Neural cell (in vitro differentiated cells): Measurements from ENCODE around the gene NBEA.

Experiments
- EP300 ChIP-seq: fragments of 450-650 bp; conservative IDR thresholded peaks from 2 replicates; pipeline ENCODE4 v1.6.1; 2014; ENCODE audit warnings: antibody characterized with exemption, mild to moderate bottlenecking, moderate library complexity; ENCODE audit not compliant: poor library complexity, severe bottlenecking
- EZH2 ChIP-seq: fragments of 200-600, 300-800 bp; shearing (Covaris generic), sonication (generic); IDR thresholded peaks from 2 replicates; pipeline ENCODE4 v1.6.1; 2014; ENCODE audit warnings: antibody characterized with exemption, low read length, borderline replicate concordance, mild to moderate bottlenecking; ENCODE audit not compliant: insufficient read depth, poor library complexity, severe bottlenecking
- MXI1 ChIP-seq: fragments of 450-650 bp; conservative IDR thresholded peaks from 2 replicates; pipeline ENCODE4 v1.6.1; 2014; ENCODE audit warnings: antibody characterized with exemption, mild to moderate bottlenecking; ENCODE audit not compliant: poor library complexity, severe bottlenecking
- POLR2AphosphoS5 ChIP-seq: IDR thresholded peaks from 2 replicates; pipeline ENCODE4 v1.6.1; 2012
- SMC3 ChIP-seq: fragments of 450-650 bp; conservative IDR thresholded peaks from 2 replicates; pipeline ENCODE4 v1.6.1; 2014; ENCODE audit warnings: antibody characterized with exemption, mild to moderate bottlenecking, moderate library complexity; ENCODE audit not compliant: poor library complexity
- TAF1 ChIP-seq: IDR thresholded peaks from 2 replicates; pipeline ENCODE4 v1.6.1; 2012; ENCODE audit warnings: low read depth
- TF ChIP-seq, protein P1 (sequence below): fragments of 450-650 bp; IDR thresholded peaks from 2 replicates; pipeline ENCODE4 v1.5.1; 2014; ENCODE audit warnings: antibody characterized with exemption, mild to moderate bottlenecking, moderate library complexity; ENCODE audit not compliant: poor library complexity, severe bottlenecking
- TF ChIP-seq, protein P2 (sequence below): IDR thresholded peaks from 2 replicates; pipeline ENCODE4 v1.6.1; 2012; ENCODE audit warnings: borderline replicate concordance

DNA sequence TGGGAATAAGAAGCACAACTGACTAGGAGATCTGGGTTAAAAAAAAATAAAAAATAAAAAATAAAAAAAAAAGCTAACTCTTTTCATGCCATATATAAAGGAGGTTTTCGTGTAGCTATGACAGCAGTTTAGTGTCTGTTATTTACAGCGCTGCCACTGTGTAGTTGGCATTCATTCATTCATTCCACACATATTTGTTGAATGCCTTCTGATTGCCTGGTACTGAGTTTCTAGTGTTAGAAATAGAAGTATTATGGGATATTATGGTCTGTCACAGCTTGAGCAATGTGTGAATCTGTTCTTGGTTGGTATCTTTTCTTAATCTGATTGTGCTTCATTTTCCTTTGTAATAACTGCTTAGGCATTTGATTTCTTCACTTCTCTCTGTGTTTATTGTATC, 237.4 kb downstream of the NBEA start:
- TF ChIP-seq POLR2AphosphoS5, result no peak
- TF ChIP-seq, protein P1, sequence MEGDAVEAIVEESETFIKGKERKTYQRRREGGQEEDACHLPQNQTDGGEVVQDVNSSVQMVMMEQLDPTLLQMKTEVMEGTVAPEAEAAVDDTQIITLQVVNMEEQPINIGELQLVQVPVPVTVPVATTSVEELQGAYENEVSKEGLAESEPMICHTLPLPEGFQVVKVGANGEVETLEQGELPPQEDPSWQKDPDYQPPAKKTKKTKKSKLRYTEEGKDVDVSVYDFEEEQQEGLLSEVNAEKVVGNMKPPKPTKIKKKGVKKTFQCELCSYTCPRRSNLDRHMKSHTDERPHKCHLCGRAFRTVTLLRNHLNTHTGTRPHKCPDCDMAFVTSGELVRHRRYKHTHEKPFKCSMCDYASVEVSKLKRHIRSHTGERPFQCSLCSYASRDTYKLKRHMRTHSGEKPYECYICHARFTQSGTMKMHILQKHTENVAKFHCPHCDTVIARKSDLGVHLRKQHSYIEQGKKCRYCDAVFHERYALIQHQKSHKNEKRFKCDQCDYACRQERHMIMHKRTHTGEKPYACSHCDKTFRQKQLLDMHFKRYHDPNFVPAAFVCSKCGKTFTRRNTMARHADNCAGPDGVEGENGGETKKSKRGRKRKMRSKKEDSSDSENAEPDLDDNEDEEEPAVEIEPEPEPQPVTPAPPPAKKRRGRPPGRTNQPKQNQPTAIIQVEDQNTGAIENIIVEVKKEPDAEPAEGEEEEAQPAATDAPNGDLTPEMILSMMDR, result no peak
- TF ChIP-seq EP300, result no peak
- TF ChIP-seq, protein P2, sequence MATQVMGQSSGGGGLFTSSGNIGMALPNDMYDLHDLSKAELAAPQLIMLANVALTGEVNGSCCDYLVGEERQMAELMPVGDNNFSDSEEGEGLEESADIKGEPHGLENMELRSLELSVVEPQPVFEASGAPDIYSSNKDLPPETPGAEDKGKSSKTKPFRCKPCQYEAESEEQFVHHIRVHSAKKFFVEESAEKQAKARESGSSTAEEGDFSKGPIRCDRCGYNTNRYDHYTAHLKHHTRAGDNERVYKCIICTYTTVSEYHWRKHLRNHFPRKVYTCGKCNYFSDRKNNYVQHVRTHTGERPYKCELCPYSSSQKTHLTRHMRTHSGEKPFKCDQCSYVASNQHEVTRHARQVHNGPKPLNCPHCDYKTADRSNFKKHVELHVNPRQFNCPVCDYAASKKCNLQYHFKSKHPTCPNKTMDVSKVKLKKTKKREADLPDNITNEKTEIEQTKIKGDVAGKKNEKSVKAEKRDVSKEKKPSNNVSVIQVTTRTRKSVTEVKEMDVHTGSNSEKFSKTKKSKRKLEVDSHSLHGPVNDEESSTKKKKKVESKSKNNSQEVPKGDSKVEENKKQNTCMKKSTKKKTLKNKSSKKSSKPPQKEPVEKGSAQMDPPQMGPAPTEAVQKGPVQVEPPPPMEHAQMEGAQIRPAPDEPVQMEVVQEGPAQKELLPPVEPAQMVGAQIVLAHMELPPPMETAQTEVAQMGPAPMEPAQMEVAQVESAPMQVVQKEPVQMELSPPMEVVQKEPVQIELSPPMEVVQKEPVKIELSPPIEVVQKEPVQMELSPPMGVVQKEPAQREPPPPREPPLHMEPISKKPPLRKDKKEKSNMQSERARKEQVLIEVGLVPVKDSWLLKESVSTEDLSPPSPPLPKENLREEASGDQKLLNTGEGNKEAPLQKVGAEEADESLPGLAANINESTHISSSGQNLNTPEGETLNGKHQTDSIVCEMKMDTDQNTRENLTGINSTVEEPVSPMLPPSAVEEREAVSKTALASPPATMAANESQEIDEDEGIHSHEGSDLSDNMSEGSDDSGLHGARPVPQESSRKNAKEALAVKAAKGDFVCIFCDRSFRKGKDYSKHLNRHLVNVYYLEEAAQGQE, result no peak
- TF ChIP-seq MXI1, result no peak
- TF ChIP-seq TAF1, result no peak
- TF ChIP-seq SMC3, result no peak
- no peak for TF ChIP-seq EZH2
